Right ventricle myocardium superior (tissue), 1 donor: ENCODE data around the gene CETN2. TPM values are rescaled to one million over a fixed set of nuclear protein-coding genes. Genes with fewer than 3 reads are reported as not detected.

Experiments
- ATAC-seq: fragments of 200-7000 bp; cut with Tn5 transposase; one replicate; pipeline ENCODE4 v1.9.1; 2020; ENCODE audit warnings: mild to moderate bottlenecking; ENCODE audit not compliant: poor library complexity
- DNase-seq: peaks from one replicate; pipeline ENCODE4 v3.0.0-alpha.2; 2020
- intact Hi-C: fragments of 100-400 bp; cut with DNase I; formaldehyde crosslinking; loops from one replicate; pipeline ENCODE4 v1.11.2; 2022
- long read RNA-seq: library from polyadenylated mRNA; unstranded; transcript quantifications from one replicate; pipeline ENCODE4 v2.0.0, GENCODE V29; 2021
- total RNA-seq: library from RNA; stranded (reverse); fragmentation: NEBNext Ultra II Directional; extraction: Animal tissue kit (Norgen Biotek cat#: 25700); gene quantifications from one replicate; pipeline ENCODE4 v1.2.1, GENCODE V29; 2021
- donor health status: DM: no; HTN: yes; CAD: no; lungs with severe emphysema.

Gene CETN2
- 24.5 TPM for total RNA-seq
- long read RNA-seq, transcript CETN2-201 (5 exons, 1,454 nt), result major isoform, 16 of 16 reads
- long read RNA-seq, partial matches to known transcripts, result 0 of 16 reads
- long read RNA-seq, other reads (novel, unspliced or antisense), result 0 of 16 reads

DNA sequence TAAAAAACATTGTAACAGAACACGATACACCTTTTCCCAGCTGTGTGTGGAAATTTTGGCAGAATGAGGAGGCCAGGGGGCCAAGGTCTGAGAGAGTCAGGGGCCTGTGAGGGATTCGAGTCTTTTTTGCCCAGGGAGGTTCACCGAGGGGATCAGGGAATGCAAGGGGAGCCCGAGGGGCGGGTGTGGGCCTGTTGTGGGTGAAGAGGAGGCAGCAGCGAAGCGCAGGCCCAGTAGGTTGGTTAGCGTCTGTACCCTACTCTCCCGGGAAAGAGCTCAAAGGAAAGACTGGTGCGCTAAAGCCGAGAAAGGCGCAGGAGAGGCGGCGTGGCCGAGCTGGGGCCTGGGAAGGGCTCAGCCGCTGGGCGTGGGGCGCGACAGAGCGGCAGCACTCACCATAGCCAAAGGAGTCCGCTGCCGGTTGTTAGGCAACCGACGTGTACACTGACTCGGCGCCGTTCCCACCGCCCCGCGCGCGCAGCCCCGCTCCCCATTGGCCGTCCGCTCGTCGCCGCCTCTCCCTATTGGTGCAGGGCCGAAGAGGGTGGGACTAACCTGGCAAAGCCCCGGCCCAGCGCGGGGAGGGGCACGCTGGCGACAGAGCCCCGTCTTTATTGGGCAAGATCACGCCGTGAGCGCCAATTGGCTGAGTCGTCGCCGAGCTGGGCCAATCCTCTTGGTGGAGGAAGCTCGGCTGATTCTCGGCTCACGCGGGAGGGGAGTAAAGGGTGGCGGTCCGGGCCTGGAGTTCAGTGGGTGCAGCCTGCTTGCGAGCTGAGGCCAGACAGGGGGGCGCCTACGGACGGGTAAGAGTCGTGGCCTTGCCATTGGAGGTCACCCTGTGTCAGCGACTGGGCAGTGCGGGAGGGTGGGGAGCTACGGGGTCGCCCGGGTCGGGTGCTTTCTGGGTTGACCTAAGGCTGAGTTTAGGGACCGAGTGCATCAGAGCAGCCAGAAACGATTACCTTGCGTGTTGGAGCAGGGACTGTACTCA, at the start of gene CETN2, which contains the start of gene NSDHL:
Gene CETN2 (minus strand): TSS at position 446 of the 994 bp plus-strand sequence. CDS start 47 bp downstream, at position 399.
Gene NSDHL (plus strand): TSS at position 752 of the 994 bp plus-strand sequence. CDS start 15,262 bp downstream, outside the sequence.
- intact Hi-C loops, result no loop called here
- DNase-seq, result peak; percentile 97

DNA sequence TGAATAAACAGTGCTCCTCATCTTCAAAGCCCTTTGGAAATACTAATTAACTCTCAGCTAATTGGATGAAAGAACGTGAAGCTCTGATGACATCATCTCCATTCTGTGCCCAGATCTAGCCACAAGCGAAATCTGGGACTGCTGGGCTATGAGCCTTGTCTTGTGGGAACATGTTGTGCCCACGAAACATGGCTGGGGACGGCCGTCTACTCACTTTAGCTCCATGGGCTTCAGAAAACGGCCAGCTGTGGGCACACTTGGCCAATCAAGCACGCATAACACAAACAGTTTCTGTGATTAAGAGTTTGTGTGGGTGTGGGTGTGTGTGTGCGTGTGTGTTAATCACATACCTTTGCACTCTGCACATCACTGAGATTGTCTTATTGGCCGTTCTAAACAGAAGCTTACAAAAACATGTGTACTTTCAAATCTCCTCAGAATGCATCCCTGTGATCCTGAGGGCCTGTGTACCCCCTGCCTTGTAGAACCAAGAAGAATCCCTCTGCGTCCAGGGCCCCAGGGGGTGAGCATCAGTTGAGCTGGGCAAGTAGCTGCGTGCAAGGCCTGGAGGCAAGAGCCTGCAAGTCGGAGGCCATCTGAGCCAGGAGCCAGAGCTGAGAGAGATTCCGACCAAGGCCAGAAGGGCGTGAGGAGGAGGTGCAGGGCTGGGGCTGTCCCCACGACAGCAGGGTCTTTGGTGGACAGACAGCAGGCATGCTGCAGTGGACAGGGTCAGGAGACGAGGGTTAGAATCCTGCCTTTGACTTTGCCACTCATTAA, 48.6 kb upstream of the CETN2 start:
- ATAC-seq, result no peak
- DNase-seq, result no peak

More for the DNA sequence above, at the start of gene CETN2, which contains the start of gene NSDHL:
- ATAC-seq, result peak; percentile 97

DNA sequence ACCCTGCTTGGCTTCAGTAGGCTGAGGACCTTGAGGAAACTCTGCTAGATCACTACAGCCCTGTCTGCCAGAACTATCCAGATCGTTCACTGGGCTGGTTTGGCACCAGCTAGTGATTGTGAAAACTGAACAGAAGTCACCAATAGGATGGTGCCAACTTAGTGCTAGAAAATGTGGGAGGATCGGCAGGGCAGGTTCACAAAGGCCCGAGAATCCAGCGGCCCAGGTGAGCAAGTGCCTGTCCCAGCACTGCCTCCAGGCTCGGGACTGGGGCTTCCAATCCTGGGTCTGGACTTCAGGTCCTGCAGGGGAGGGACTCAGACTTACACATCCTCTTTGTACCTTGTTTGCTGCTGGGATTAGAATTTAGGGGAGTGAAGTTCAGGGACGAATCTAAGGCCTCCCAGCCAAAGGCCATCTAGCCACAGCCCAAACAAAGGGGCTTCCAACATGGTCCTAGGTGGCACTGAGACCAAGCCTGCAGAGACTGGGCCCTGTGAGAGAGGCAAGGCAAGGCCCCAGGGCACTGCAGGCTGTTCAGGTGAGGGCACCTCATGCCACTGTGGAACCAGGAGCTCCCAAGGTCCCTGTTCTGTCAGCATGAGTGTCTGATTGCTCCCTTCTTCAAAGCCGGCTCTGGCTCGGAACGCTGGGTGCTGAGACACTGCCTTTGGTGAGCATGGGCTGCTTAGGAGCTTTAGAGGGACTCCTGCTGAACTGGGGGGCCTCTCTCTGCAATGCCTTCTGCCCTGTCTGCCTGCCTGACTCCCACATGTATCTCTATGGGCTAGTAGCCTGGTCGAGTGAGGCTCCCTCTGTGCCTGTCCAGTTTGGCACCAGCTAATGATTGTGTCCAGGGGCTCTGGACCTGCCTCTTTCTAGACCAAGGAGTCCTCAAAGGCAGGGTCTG, 46.6 kb upstream of the CETN2 start:
- ATAC-seq, result no peak
- DNase-seq, result no peak
- intact Hi-C loops, result no loop called here

More for the DNA sequence above, 48.6 kb upstream of the CETN2 start:
- intact Hi-C loops, result no loop called here

DNA sequence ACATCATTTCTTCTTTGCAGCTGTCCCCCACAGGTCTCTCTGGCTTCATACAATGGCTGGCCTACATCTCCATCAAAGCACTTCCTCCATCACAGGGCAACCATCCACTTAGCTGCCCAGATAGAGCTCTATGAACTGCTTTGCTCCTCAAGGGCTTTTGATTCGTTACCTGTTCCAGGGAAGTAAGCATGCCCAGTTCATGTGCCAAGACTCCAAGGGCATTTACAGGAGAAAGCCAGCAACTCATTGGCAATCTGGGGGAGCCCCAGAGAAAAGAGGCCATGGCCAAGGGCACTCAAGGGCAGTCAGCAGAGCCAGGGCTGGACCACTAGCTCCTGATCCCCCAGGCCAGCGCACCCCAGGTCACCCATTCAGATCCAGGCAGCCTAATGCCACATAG, 42.8 kb upstream of the CETN2 start:
- intact Hi-C loops, result no loop called here
- no peak for ATAC-seq
- no peak for DNase-seq

DNA sequence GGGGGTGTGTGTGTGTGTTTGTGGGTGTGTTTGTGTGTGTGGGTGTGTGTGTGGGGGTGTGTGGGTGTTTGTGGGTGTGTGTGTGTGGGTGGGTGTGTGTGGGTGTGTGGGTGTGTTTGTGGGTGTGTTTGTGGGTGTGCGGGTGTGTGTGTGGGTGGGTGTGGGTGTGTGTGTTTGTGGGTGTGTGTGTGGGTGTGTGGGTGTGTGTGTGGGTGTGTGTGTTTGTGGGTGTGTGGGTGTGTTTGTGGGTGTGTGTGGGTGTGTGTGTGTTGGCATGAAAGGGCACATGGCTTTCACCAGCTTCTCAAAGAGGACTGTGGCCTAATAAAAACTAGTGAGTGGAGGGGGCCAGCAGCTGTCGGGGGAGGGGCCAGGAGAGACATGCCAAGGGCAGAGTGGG, 42.0 kb upstream of the CETN2 start:
- intact Hi-C loops, result no loop called here
- no peak for ATAC-seq
- DNase-seq, result no peak

DNA sequence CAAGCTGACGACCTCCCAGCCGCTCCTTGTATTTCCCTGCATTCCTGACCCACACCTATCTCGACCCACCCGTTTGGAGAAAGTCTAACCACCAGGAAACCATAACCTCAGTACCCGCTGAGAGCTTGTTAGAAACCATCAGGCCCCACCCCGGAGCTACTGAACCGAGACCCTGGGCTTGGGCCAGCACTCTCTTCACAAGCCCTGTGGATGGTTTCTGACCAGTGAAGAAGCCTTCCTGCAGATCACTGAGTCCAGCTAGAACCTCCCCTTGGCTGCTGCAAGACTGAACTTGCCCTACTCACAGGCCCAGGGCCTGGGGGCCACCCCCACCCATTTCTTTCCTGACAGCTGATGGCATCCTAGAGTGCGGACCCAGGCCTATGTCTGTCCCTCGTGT, 40.7 kb upstream of the CETN2 start:
- intact Hi-C loops, result no loop called here
- DNase-seq (no peak), ATAC-seq (no peak)

DNA sequence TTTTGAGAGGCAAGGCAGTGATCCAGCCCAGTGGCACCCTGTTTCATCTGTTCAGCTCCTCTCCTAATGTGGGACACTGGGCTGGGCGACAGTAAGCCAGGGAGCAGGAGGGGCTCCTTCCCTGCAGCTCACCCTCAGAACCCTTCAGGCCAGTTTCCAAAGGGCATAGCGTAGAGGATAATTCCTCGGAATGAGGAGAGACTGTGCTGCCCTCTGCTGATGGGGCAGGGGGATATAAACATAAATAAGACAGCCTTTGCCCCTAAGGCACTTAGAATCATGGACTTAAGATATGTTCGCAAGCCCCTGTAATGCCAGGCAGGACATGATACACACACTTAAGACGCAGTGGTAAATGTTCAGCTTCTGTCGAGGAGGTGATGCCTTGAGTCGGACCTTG, 39.4 kb upstream of the CETN2 start:
- ATAC-seq (no peak), DNase-seq (no peak)
- intact Hi-C loops, result no loop called here

DNA sequence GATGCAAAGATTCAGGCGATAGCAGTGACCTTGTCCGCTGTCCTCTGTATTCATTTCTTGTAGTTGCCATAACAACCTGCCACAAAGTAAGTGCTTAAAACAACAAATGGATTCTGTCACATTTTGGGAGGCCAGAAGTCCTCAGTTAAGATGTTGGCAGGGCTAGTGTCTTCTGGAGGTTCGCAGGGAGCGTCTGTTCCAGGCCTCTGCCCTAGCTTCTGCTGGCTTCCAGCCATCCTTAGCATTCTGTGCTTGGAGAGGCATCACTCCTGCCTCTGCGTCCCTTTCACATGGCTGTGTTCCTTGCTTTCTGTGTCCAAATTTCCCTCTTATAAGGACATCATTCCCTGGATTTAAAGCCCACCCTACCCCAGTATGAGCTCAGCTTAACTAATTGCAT, 35.8 kb upstream of the CETN2 start:
- DNase-seq (no peak), ATAC-seq (no peak)
- intact Hi-C loops, result no loop called here

DNA sequence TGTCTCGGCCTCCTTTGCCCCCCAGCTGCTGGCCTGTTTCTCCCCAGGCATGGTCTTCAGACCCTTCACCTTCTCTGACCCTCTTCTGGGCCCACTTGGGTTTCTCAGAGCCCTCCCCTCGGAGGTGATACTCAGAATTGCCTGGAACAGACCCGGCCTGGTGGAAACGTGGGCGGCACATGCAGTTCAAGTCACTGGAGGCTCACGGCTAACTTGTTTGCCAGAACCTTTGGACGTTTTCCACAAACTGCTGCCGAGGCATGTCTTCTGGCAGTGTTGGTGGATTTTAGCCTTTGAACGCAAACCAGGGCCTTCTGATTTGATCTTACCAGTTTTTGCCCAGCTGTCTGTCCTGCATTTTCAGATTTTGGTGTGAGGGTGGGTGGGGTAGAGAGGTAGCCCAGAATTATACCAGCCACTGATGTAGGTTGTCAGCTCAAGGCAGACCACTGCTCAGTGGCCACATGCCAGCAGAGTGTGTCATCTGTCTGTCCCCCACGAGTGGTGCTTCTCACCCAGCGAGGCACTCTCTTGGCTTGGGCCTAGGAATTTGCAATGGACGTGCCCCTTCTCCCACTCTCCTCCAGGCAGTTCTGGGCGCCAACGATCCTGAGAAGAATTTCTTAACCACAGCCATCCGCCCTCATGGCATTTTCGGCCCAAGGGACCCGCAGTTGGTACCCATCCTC, 34.8 kb upstream of the CETN2 start:
- intact Hi-C loops, result no loop called here
- DNase-seq (peak; percentile 47), ATAC-seq (peak; percentile 34)

DNA sequence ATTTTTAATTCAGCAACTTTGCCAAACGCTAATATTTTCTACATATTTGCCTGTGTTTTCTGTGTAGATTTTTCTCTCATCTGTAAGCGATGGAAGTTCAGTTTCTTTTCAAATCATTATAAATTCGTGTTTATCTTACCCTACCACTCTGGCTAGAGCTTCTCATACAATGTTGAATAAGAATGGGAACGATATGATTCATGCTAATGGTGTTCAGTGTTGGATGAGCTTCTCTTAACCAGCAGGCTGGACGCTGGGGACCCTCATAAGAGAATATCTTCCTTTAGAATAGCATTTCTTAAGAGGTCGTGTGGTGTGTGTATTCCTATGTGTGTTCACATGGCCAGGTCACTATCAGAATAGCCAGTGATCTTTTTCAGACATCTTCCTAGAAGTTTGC, 31.3 kb upstream of the CETN2 start:
- intact Hi-C loops, result no loop called here
- ATAC-seq (no peak), DNase-seq (no peak)

DNA sequence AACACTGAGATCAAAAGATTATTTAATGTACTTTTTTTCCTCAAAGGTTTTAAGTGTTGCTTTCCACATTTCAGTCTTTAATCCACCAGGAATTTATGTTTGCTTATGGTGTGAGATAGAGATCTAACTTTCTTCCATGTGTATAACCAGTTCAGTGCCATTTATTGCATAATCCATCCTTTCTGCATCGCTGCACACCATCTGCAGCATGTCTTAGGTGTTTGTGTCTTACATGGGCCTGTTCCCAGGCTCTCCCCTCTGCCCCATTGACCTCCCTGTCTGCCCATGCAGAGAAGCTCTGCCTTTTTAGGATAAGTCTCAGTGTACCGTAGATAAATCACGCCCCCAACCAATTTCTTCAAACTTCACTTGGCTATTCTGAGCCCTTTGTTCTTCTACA, 30.6 kb upstream of the CETN2 start:
- intact Hi-C loops, result no loop called here
- no peak for ATAC-seq

DNA sequence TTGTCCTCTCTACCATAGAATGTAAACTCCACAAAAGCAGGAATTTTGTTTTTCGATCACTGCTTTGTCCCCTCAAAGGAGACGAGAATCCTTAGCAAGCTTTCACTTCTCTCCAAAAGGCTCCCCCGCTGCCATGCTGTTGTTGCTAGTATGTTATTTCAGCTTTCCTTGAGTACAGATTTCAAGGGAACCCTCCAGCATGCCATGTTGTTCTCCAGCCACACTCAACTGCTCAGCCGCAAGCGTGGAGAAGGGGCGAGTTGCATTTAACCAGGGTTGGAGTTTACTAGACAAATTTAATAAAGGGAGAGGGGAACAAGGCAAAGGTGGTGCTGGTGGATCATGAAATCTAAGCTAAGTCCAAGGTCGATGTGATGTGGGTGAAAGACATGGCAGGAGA, 23.4 kb upstream of the CETN2 start:
- intact Hi-C loops, result no loop called here
- ATAC-seq (no peak), DNase-seq (no peak)

More for the DNA sequence above, 30.6 kb upstream of the CETN2 start:
- no peak for DNase-seq

DNA sequence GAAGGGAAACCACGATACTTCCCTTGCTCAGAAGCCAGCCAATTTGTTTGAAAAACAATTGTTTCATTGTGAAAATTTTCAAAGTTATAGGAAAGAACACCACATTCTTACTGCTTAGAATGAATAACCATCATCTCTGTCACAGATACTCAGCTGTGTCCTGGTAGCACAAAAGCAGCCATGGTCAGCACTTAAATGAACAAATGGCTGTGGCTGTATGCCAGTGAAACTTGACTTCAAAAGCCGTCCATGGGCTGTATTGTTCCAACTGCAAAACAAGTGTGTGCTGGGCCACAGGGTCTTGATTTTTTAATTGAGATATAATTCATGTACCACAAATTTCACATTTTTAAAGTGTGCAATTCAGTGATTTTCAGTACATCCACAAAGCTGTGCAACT, 19.9 kb upstream of the CETN2 start:
- DNase-seq (no peak), ATAC-seq (peak; percentile 45)
- intact Hi-C loops, result no loop called here

DNA sequence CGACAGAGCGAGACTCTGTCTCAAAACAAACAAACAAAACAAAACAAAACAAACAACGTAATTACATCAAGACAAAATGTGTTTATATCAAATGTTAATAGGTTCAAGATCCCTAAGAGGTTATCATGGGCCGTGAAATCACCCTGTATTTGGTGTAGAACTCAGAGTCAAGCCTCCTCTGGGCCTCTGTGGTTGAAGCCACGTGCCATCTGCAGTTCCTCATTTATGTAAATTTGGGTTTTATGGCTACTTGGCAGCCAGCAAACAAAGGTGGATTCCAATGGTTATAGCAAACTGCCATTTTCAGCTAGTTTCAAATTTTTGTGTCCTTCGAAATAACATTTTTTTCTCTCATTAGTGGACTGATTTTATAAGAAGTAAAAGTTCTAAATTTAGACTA, 16.7 kb upstream of the CETN2 start:
- DNase-seq, result no peak
- intact Hi-C loops, result no loop called here
- ATAC-seq, result no peak

DNA sequence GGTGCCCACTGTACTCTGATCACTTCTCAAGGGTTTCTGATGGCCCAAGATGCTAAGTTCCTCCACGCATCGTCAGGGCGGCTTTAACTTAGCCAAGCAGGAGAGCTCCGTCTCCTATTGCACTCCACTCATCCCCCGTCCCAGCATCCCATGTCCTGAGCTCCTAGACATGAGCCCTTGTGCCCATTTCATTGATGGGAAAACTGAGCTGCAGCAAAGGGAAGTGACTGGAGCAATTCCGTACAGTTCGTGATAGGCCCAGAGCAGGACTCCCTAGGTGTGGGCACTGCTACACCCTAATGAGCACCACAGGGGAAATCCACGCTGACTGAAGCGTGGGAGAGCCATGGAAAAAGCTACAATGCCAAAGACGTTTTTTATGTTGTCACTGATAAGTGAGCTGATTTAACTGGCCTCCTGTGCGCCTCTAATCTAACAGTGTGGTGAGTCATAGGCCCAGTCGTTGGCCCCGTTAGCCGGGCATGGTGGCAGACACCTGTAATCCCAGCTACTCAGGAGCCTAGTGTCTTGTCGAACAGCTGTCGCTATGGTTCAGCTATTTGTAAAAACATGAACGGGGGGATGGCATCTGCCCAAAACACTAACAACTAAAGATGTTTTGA, 15.2 kb upstream of the CETN2 start:
- DNase-seq (no peak), ATAC-seq (no peak)
- intact Hi-C loops, result no loop called here

DNA sequence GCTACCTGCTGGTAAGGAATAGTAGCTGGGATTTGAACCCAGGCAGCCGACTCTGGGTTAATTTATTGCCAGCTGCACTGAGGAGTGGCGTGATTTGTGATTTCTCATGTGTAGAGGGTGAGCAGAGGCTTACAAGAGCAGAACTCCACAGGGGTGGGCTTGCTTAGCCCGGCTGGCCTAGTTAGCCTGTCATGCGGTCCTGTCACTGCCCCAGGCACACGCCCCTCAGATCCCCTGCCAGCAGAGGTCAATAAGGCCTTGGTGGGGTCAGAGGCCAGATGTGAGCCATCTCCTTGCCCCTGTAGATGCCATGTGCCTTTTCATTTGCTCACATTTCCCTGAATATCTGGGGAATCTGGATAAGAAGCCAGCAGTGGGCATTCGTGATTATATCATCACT, 13.7 kb upstream of the CETN2 start:
- intact Hi-C loops, result no loop called here
- no peak for DNase-seq
- ATAC-seq, result peak; percentile 33

DNA sequence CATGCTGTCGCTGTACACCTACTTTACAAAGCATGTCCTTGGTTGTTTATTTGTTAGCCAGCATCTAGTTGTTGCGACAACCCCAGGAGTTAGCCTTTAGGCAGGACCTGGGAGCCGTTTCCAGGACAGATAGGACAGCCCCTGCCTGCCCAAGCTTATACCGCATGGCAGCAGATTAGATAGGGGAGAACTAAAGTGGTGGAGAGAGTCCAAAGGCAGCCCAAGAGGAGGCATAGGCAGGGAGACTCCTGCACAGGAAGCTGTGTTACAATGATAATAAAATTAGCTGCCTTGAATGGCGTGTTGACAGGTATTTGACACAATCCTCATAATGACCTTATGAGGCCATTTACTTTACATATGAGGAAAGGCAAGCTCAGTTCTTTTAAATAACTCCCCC, 13.3 kb upstream of the CETN2 start:
- ATAC-seq (peak; percentile 94), DNase-seq (no peak)

More for the DNA sequence above, 13.3 kb upstream of the CETN2 start:
- intact Hi-C loops, result no loop called here
